Measurements from ENCODE around the gene ZNF12. TPM values are rescaled to one million over a fixed set of nuclear protein-coding genes. Genes with fewer than 3 reads are reported as not detected.

ZNF12 gene
- 9.7 and 14.7 TPM in 2 replicates for total RNA-seq (ENCODE audit: low replicate concordance)

DNA sequence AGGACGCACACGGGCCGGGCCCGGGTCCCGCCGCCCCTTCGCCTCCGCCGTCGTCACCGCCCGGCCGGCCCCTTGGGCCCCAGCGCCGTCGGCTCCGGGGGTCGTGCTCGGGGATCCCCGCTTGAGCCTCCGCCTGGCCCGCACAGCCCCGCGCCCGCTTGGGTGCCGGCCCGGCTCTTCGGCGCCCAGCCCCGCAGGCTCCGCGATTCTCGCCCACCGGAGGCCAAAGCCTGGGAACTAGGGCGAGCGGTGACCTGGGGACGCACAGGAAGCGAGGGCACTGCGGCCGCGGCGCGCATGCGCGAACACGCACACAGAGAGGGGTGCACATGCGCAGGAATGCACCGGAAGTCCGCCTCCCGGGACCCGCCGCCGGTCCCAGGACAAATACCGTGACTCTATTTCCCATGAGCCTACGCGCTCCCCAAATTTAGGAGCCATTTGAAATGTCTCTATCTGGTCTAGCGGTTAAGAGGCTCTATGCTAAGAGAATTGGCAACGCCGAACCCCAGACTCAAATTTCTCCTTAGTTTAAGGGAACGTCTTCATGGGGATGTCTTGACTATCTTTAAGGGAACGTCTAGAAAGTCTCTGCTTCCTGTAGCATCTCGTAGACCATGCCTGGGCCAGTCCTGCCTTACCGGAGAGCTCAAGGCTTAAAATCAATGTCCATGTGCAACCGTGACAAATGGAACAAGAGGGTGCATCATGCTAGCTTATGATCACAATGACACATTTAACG, at the start of gene ZNF12:
Gene ZNF12 (minus strand): TSS at position 282 of the 742 bp plus-strand sequence. CDS start 1,774 bp downstream, outside the sequence.

DNA sequence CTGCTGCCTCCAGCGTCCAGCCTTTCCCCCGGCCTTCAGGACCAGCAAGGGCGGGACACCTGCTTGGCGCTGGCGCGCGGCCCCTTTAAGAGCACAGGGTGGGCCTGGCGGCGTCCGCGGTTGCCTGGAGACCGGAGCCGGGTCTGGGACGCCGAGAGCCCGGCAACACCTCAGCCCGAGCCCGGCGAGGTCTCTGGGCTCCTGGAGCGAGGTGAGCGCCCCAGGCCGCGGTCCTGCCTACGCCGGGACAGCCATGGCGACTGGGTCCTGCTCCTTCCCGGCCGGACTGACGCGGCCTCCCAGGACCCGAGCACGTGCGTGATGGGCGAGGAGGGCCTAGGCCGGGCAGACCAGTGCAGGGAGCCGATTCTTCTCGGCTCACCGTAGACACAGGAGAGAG, 47.2 kb upstream of the ZNF12 start, which contains the start of gene RSPH10B2:
Gene RSPH10B2 (plus strand): TSS at position 140 of the 400 bp plus-strand sequence. CDS start 3,575 bp downstream, outside the sequence.

Other genes with a start within 250 kb of the ZNF12 start
- gene KDELR2, start 222.8 kb downstream of the ZNF12 start, total RNA-seq (ENCODE audit: low replicate concordance), result 164 and 223 TPM in 2 replicates
- gene GRID2IP, start 155.5 kb downstream of the ZNF12 start, total RNA-seq (ENCODE audit: low replicate concordance), result not detected in 2 replicates
- 51.8 and 60.1 TPM in 2 replicates for gene ZDHHC4, start 129.5 kb downstream of the ZNF12 start, total RNA-seq (ENCODE audit: low replicate concordance)
- 5.6 and 5.9 TPM in 2 replicates for gene INTS15, start 116.9 kb downstream of the ZNF12 start, total RNA-seq (ENCODE audit: low replicate concordance)
- gene ZNF853, start 91.3 kb downstream of the ZNF12 start, total RNA-seq (ENCODE audit: low replicate concordance), result 0.59 and 5.5 TPM in 2 replicates
- 10.0 and 15.2 TPM in 2 replicates for gene ZNF316, start 69.6 kb downstream of the ZNF12 start, total RNA-seq (ENCODE audit: low replicate concordance)
- 0.30 TPM in 1 of 2 replicates, not detected in the other for gene RSPH10B2, start 47.2 kb upstream of the ZNF12 start, total RNA-seq (ENCODE audit: low replicate concordance)
- gene CCZ1B, start 119.3 kb upstream of the ZNF12 start, total RNA-seq (ENCODE audit: low replicate concordance), result 50.5 and 52.8 TPM in 2 replicates